HG02588 (cell line): ENCODE results near the gene MYCBPAP.

Experiments used
- ATAC-seq: cut with Tn5 transposase; IDR thresholded peaks from one replicate; pipeline ENCODE4 v1.9.1; 2021; ENCODE audit warnings: mild to moderate bottlenecking, moderate library complexity; ENCODE audit not compliant: unreplicated experiment

MYCBPAP gene

DNA sequence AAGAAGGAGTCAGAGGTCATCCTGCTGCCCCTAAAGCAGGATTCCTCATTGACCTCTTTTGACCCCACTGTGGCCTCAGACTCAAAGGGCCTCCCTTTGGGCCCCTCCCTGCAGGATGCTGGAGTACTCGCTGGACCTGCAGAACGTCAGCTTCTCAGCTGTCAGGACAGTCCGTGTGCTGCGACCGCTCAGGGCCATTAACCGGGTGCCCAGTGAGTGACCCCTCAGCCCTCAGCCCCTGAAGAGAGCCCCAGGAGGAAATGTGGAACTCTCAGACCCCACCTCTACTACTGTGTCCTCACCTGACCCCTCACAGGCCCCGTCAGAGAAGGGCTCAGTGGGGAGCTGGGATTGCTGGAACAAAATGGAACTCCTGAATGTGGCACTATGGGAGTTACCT is 61.4 kb downstream of the MYCBPAP start:
- no peak for ATAC-seq

GRCh38 chr17:50570032-50570431 is 61.8 kb downstream of the MYCBPAP start:
- ATAC-seq, result no peak

DNA sequence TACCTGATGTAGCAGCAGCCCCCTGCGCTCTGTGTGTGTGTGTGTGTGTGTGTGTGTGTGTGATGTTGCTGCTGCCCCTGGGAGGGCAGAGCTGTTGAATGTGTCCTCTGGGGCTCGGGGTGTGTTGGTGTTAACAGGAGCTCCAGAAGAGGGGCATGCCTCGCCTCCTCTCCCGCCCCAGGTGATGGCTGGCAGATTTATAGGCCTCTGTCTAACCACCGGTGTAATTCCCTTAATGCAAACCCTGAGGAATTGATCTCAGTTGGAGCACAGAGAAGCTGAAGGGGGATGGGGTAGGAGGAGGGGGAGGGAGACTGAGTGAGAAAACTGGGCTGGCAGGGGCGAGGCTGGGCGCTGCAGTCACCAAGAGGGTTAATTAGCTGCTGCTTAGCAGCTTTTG is 62.3 kb downstream of the MYCBPAP start:
- no peak for ATAC-seq

DNA sequence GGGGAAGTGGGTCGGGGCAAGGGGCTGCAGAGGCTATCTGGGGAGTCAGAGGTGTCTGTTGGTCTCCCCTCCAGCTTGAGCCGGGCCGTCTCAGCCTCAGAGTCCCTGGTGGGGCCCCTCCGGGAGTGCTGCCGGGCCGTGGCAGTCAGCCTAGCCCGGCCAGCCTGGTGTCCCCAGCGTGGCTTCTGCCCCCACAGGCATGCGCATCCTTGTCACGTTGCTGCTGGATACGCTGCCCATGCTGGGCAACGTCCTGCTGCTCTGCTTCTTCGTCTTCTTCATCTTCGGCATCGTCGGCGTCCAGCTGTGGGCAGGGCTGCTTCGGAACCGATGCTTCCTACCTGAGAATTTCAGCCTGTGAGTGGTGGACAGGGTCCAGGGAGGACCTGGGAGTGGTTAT is 63.4 kb downstream of the MYCBPAP start:
- no peak for ATAC-seq

DNA sequence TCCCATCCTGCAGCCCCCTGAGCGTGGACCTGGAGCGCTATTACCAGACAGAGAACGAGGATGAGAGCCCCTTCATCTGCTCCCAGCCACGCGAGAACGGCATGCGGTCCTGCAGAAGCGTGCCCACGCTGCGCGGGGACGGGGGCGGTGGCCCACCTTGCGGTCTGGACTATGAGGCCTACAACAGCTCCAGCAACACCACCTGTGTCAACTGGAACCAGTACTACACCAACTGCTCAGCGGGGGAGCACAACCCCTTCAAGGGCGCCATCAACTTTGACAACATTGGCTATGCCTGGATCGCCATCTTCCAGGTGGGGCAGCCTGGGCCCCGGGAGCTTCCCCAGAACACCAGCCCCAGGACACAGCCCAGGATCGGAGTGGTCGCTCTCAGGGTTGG is 64.3 kb downstream of the MYCBPAP start:
- no peak for ATAC-seq

- ATAC-seq, result no peak
Measured at GRCh38 chr17:50573866-50574611, 65.8 kb downstream of the MYCBPAP start.

- ATAC-seq, result no peak
Measured at GRCh38 chr17:50575581-50576210, 67.5 kb downstream of the MYCBPAP start.

DNA sequence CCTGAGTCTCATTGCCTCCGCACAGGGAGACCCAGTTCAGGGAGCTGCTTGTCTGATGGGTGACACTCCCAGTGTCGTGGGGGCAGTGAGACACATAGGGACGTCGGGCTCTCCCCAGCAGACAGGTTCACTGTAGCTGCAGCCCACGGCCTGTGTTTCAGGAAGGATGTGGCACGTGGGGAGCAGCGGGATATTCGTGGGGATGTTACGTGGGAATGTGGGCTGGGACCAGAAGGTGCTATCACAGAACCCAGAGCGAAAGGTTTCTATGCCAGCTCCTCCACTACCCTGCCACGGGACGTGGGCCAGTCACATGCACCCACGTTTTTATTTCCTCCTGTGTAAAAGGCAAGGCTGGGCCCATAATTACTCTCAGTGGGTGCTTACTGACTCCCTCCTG is 68.6 kb downstream of the MYCBPAP start:
- no peak for ATAC-seq

GRCh38 chr17:50577451-50577954 is 69.3 kb downstream of the MYCBPAP start:
- ATAC-seq, result no peak

GRCh38 chr17:50578173-50578572 is 69.9 kb downstream of the MYCBPAP start:
- ATAC-seq, result no peak

DNA sequence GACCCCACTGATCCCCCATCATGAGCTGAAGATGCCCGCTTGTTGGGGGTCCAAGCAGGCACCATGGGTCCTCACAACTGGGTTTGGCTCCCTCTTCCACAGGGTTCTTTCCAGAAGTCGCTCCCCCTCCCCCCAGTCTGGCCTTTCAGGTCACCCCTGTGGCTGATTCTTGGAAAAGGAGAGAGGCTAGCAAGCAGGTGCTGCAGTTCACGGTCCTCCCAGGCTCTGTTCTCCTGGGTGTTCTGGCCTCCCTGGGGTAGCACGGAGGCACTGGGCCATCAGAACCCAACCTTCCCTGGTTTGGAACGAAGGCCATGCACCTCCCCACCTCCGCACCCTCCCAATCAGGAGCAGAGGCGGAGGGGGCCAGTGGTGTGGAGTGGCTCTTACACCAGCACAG is 71.2 kb downstream of the MYCBPAP start:
- no peak for ATAC-seq

DNA sequence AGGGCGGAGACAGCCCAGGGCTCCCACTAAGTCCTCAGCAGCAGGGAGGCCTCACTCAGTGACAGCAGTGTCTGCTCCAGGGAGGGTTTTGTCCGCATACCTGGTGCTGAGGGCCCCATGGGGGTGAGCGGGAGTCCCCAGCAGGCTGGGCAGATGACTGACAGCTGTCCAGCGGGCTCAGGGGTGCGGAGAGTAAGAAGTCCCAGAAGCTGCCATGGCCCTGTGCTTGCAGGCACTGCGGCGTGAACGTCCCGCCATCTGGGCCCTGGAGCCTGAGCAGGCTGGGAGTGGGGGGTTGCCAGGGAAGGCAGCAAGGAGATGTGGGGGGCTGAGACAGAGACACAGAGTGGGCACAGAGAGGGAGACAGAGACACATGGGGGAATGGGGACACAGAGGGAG is 72.4 kb downstream of the MYCBPAP start:
- no peak for ATAC-seq
